GM19238 (cell line): Measurements from ENCODE around the gene JMJD7.
"Not testable (repeated sequence)": the region's sequence is repeated elsewhere in the genome, so short reads cannot be mapped to it uniquely, and the experiment has no call there.

Source experiments
- DNase-seq: peaks from one replicate; pipeline ENCODE4 v3.0.0; 2011; ENCODE audit warnings: low spot score; ENCODE audit not compliant: insufficient read length

JMJD7 gene

GRCh38 chr15:41821831-41822230, 6.1 kb upstream of the JMJD7 start:
- no peak for DNase-seq

GRCh38 chr15:41822471-41822870, 5.4 kb upstream of the JMJD7 start:
- no peak for DNase-seq

- no peak for DNase-seq
Observed at GRCh38 chr15:41822957-41823356, 4.9 kb upstream of the JMJD7 start.

GRCh38 chr15:41823502-41823901, 4.4 kb upstream of the JMJD7 start:
- no peak for DNase-seq

GRCh38 chr15:41824062-41824745, 3.7 kb upstream of the JMJD7 start:
- no peak for DNase-seq

GRCh38 chr15:41825145-41825544, 2.7 kb upstream of the JMJD7 start:
- DNase-seq, result no peak

GRCh38 chr15:41825572-41826535, 2.0 kb upstream of the JMJD7 start:
- no peak for DNase-seq

GRCh38 chr15:41827290-41827879, 507 bp upstream of the JMJD7 start:
- no peak for DNase-seq

GRCh38 chr15:41828807-41829141, 882 bp downstream of the JMJD7 start:
- DNase-seq, result no peak

GRCh38 chr15:41829959-41830646, 2.2 kb downstream of the JMJD7 start:
- DNase-seq, result no peak

GRCh38 chr15:41831291-41831690, 3.4 kb downstream of the JMJD7 start:
- not testable (repeated sequence) for DNase-seq

- DNase-seq, result no peak
Observed at GRCh38 chr15:41832208-41832607, 4.3 kb downstream of the JMJD7 start.

GRCh38 chr15:41832875-41833274, 5.0 kb downstream of the JMJD7 start:
- no peak for DNase-seq

- DNase-seq, result no peak
Observed at GRCh38 chr15:41834096-41834495, 6.2 kb downstream of the JMJD7 start.

- DNase-seq, result no peak
Observed at GRCh38 chr15:41836073-41836472, 8.2 kb downstream of the JMJD7 start.

- no peak for DNase-seq
Observed at GRCh38 chr15:41836713-41837454, 9.0 kb downstream of the JMJD7 start.

- DNase-seq, result no peak
Observed at GRCh38 chr15:41838400-41838897, 10.6 kb downstream of the JMJD7 start, which contains the start of gene PLA2G4B. Gene PLA2G4B (plus strand): TSS chr15:41838847. CDS start chr15:41838914, 67 bp downstream.

- no peak for DNase-seq
Observed at GRCh38 chr15:41839781-41840491, 12.0 kb downstream of the JMJD7 start.

GRCh38 chr15:41840673-41841072, 12.8 kb downstream of the JMJD7 start:
- no peak for DNase-seq

GRCh38 chr15:41841131-41841530, 13.2 kb downstream of the JMJD7 start:
- DNase-seq, result no peak
